ENCODE data around the gene FAM177B.
"Not testable (repeated sequence)": the region's sequence is repeated elsewhere in the genome, so short reads cannot be mapped to it uniquely, and the experiment has no call there.

Gene FAM177B

DNA sequence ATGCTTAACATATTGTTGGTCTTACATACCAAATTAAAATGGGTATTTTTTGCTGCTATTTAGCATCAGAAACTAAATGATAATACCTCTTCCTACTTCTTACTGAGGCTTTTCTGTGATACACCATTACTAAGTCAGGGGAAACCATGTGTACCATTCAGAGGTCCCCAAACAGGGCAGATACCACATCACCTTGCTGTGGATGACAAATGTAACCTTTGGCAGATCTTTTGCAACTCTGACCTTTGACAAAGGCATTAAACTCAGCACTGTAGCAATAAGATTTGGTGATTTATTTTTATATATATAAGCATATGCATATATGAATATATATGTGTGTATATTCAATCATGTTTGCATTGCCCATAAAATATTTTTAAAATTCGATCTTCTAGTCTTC, 2.9 kb downstream of the FAM177B start:
- FAIRE-seq (no peak), DNase-seq (ENCODE audit: insufficient read length, low spot score) (no peak)
- TF ChIP-seq, protein P1, sequence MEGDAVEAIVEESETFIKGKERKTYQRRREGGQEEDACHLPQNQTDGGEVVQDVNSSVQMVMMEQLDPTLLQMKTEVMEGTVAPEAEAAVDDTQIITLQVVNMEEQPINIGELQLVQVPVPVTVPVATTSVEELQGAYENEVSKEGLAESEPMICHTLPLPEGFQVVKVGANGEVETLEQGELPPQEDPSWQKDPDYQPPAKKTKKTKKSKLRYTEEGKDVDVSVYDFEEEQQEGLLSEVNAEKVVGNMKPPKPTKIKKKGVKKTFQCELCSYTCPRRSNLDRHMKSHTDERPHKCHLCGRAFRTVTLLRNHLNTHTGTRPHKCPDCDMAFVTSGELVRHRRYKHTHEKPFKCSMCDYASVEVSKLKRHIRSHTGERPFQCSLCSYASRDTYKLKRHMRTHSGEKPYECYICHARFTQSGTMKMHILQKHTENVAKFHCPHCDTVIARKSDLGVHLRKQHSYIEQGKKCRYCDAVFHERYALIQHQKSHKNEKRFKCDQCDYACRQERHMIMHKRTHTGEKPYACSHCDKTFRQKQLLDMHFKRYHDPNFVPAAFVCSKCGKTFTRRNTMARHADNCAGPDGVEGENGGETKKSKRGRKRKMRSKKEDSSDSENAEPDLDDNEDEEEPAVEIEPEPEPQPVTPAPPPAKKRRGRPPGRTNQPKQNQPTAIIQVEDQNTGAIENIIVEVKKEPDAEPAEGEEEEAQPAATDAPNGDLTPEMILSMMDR (IDR thresholded peaks at IDR 0.05; ENCODE audit: insufficient read depth, missing control alignments) = no peak

DNA sequence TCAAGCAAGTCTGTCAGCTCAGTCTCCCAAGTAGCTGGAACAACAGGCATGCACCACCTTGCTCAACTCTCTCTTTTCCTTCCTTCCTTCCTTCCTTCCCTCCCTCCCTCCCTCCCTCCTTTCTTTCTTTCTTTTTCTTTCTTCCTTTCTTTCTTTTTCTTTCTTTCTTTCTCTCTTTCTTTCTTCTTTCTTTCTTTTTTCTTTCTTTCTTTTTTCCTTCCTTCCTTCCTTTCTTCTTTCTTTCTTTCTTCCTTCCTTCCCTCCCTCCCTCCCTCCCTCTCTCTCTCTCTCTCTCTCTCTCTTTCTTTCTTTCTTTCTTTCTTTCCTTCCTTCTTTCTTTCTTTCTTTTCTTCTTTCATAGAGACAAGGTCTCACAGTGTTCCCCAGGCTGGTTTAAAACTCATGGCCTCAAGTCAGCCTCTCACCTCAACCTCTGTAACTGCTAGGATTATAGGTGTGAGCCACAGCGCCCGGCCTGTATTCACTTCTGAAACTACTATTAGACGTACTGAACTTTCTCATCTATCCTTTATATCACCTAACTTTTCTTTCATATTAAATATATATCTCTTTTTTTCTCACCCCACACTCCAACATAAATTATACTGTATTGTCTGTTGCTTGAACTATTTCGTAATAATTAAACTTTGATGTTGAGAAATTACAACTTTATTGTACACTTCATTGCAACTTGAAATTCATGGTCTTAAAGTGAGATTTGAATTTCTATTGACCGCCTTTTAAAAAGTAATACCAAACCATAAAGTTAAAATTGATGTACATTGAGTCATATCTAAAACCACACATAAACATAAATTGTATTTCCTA, 4.8 kb downstream of the FAM177B start:
- not testable (repeated sequence) for FAIRE-seq; DNase-seq (ENCODE audit: insufficient read length, low spot score)

DNA sequence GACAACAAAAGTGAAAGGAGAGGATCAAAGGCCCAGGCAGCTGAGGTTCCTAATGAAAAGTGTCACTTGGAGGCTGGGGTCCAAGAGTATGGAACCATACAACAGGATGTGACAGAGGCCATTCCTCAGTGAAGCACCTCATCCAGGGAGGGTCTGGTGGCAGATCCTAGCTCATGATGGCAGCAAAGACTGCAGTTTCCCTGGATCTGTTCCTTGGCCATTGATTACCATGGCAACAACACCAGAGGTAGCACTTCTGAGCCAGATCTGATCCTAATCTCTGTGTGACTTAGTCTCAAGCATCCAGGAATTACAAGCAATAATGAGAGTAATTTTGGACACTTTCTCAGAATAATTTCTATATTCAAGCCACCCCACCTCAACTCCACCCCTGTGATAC, 12.9 kb downstream of the FAM177B start:
- TF ChIP-seq, protein P1 (IDR thresholded peaks at IDR 0.05; ENCODE audit: insufficient read depth, missing control alignments) = no peak
- FAIRE-seq = no peak
- no peak for DNase-seq (ENCODE audit: insufficient read length, low spot score)

DNA sequence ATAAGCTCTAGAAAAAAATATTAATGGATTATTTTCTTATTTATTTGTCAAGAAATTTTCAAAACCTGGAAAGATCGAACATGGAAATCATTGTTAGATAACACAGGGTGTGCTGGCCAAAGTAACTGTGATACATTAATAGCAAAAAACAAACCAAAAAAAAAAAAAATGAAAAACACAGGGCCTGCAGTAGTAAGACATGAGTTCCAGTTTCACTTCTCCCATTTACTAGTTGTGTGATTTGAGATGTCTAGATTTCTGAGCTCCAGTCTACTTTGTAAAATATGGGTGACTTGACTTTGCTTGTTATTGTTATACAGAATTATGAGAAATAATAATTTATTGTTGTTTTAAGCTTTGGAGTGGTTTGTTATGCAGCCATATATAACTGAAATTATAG, 13.6 kb downstream of the FAM177B start:
- TF ChIP-seq, protein P1 (IDR thresholded peaks at IDR 0.05; ENCODE audit: insufficient read depth, missing control alignments) = no peak
- FAIRE-seq (no peak), DNase-seq (ENCODE audit: insufficient read length, low spot score) (no peak)

DNA sequence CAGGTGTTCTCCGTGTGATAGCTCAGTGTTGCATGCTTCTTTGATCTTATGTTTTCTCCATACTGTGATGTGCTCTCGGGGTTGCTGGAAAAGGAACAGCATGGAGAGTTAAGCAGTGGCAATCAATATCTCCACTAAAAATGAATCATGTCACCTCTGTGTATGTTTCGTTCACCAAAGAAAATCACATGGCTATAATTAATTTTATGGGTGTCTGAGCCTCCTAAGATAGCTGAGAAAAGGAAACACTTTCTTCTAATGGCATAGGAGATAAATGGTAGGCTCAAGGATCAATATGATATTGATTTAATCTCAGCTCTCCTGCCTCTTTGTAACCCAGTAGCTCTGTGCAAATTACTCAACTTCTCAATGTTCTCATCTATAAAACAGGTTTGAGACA, 14.3 kb downstream of the FAM177B start:
- DNase-seq (ENCODE audit: insufficient read length, low spot score) (no peak), FAIRE-seq (no peak)
- TF ChIP-seq, protein P1 (IDR thresholded peaks at IDR 0.05; ENCODE audit: insufficient read depth, missing control alignments) = no peak

DNA sequence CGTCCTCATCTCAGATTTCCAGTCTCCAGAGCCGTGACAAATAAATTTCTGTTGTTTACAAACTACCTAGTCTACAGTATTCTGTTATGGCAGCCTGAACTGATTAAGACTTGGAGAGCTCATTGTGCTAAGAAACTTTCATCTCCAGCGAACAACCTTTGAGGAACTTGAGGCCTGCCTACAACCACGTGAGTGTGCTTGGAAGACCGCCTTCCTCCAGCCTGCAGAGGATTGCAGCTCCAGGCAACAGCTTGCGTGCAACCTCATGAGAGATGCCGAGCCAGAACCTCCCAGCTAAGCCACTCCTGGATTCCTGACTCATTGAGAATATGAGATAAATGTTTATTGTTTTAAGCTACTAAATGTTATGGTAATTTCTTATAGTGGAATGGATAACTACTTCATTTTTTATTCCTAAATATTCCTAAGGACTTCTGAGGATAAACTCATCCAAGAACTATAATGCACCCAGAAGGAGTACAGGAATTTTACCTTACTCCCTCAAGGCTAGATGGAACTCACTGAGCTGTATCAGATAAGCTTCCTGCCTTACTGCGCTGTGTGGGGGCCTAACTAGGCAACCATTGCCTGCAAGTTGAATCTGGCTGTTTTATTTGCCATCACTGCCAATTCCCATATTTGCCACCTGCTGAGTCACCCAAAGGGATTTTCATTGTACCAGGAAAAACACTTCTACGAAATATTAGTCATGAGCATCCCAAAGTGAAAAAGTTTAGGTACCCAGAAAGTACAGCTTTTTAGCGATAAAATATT, 17.6 kb downstream of the FAM177B start:
- TF ChIP-seq, protein P1 (IDR thresholded peaks at IDR 0.05; ENCODE audit: insufficient read depth, missing control alignments) = no peak
- DNase-seq (ENCODE audit: insufficient read length, low spot score) (no peak), FAIRE-seq (no peak)

DNA sequence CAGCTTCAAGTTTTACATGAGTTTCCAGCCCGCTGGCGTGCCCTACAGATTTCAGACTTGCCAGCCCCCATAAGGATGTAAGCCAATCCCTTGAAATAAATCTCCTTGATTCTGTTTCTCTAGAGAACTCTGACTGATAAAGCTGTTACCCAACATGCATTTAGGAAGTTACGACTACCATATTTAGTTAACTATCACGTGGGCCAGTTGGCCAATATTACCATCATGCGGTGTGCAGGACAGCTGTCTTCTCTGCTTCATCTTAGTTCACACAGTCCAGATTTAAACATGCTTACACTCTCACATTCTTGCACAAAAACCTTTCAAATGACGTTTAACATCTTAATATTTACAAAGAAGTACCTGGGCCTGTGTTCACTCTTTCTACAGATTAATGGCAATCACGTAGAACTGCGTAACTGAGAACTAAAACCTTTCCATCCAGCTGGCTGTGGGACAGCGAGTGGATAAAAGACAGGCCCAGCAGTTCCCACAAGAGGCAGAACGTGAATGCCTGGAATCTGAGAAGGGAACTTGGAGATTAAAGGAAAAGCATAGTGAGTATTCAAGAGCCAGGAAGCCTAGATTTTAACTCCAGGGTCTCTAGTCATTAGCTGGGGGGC, 20.8 kb downstream of the FAM177B start:
- TF ChIP-seq, protein P1 (IDR thresholded peaks at IDR 0.05; ENCODE audit: insufficient read depth, missing control alignments) = no peak
- DNase-seq (ENCODE audit: insufficient read length, low spot score) (no peak), FAIRE-seq (no peak)
